Gastrocnemius medialis (tissue), 4 donors: ENCODE results near the gene CTRB2.

Experiments used
- CTCF ChIP-seq, 5 experiments: fragments of 450-650 bp in 3 of 5; fragments of 200-600 bp in 2 of 5; sonication (generic) in 2 of 5; IDR thresholded peaks in 4 of 5; conservative IDR thresholded peaks in 1 of 5; 1 replicate in 4 of 5; 2 replicates in 1 of 5; pipeline ENCODE4 v1.5.1; 2016 to 2019; ENCODE audit warnings: antibody characterized with exemption in 5 of 5, mild to moderate bottlenecking in 3 of 5, moderate library complexity in 3 of 5
- POLR2A ChIP-seq, 2 donors: fragments of 450-650 bp; IDR thresholded peaks; one replicate each; pipeline ENCODE4 v1.6.1; 2017; ENCODE audit warnings: antibody characterized with exemption in 2 of 2, mild to moderate bottlenecking in 2 of 2, moderate library complexity in 2 of 2

- no peak for TF ChIP-seq CTCF (IDR thresholded peaks at IDR 0.05 in 4 of 5, conservative IDR thresholded peaks at IDR 0.05 in 1 of 5)
- no peak for TF ChIP-seq POLR2A (IDR thresholded peaks at IDR 0.05)
These were observed 30.6 kb upstream of the CTRB2 start for GRCh38 chr16:75237398-75238131.
